HepG2 (cell line): ENCODE data around the gene CNP. TPM values are rescaled to one million over a fixed set of nuclear protein-coding genes. Genes with fewer than 3 reads are reported as not detected.

ENCODE experiments used
- FOXP1 ChIP-seq, 2 experiments: fragments of 450-650 bp in 1 of 2; IDR thresholded peaks; 2 replicates each; pipeline ENCODE4 v1.6.1; 2017 to 2018; ENCODE audit warnings: antibody characterized with exemption in 1 of 2
- MIER3 ChIP-seq: IDR thresholded peaks from 2 replicates; pipeline ENCODE4 v1.6.1; 2016; ENCODE audit warnings: missing compliant biosample characterization, borderline replicate concordance
- MTF1 ChIP-seq: sonication (generic); formaldehyde crosslinking; IDR thresholded peaks from 2 replicates; pipeline ENCODE4 v1.5.0; 2020; ENCODE audit warnings: missing genetic modification reagents
- NFAT5 ChIP-seq: sonication (generic); formaldehyde crosslinking; IDR thresholded peaks from 2 replicates; pipeline ENCODE4 v1.4.0; 2020; ENCODE audit warnings: missing genetic modification reagents
- NRL ChIP-seq: sonication (generic); formaldehyde crosslinking; IDR thresholded peaks from 2 replicates; pipeline ENCODE4 v1.5.0; 2020; ENCODE audit warnings: missing genetic modification reagents, mild to moderate bottlenecking, moderate library complexity, borderline replicate concordance
- THAP7 ChIP-seq: sonication (generic); formaldehyde crosslinking; IDR thresholded peaks from 2 replicates; pipeline ENCODE4 v1.8.1; 2023; ENCODE audit warnings: mild to moderate bottlenecking, missing genetic modification reagents
- ZMAT3 ChIP-seq: sonication (generic); formaldehyde crosslinking; conservative IDR thresholded peaks from 2 replicates; pipeline ENCODE4 v1.7.0; 2021; ENCODE audit warnings: missing genetic modification reagents
- ZNF407 ChIP-seq: sonication (generic); formaldehyde crosslinking; IDR thresholded peaks from one replicate; pipeline ENCODE4 v1.5.1; 2020; ENCODE audit warnings: mild to moderate bottlenecking, missing genetic modification reagents; ENCODE audit errors: not compliant biosample characterization
- ZNF563 ChIP-seq: sonication (generic); formaldehyde crosslinking; IDR thresholded peaks from 2 replicates; pipeline ENCODE4 v1.8.0; 2022; ENCODE audit warnings: mild to moderate bottlenecking, moderate library complexity, missing genetic modification reagents
- ZNF7 ChIP-seq: IDR thresholded peaks from 2 replicates; pipeline ENCODE4 v1.6.1; 2016; ENCODE audit warnings: missing biosample characterization, missing genetic modification reagents
- polyA plus RNA-seq, 8 experiments: library from polyadenylated mRNA; depleted of rRNA in 3 of 8; stranded (reverse) in 7 of 8; unstranded in 1 of 8; fragments of >200 nt; fragmentation: Illumina TruSeq in 4 of 8; extraction: Trizol in 4 of 8; gene quantifications; 2 replicates each; pipeline versions ENCODE4 v1.2.1 to v1.2.3, GENCODE V29; 2011 to 2016; ENCODE audit warnings: low read depth in 4 of 8, missing spikeins in 1 of 8, mixed read lengths in 1 of 8; ENCODE audit not compliant: insufficient read depth in 1 of 8
- total RNA-seq, 5 experiments: library from RNA; depleted of rRNA; stranded (reverse); fragments of >200 nt; fragmentation: Illumina TruSeq; extraction: Trizol; gene quantifications; 2 replicates each; pipeline ENCODE4 v1.2.3, GENCODE V29; 2016; ENCODE audit warnings: low read depth in 1 of 5

CNP gene
- total and polyA plus RNA-seq, 2 of the 13 experiments (the other 11 are each of a cell fraction or from before 2014, with no cell fraction given), result 97.2 to 161 TPM

DNA sequence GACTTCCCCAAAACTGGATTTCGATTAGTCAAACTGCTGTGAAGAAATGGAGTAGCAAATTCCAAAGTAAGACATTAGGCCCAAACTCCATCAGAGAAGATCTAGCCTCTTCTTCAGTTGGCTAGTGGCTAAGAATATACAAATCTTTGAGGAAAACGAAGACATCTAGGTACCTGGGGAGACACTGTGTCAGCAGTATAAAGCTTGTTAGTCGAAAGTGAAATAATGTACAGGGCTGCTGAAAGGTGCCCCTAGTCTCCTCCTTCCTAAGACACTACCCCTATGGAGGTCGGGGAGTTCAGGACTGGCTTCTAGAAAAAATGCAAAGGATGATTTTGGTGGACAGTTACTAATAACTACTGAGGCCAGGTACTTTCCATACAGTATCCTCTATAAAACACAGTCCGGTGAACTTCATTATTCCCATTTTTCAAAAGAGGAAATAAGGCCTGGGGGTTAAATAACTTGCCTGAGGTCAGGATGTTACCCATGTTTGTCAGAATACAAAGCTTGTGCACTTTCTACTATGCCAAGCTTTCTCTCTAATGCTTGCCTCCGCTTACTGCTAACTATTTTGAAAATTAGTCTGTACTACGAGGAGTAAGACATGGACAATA lies 35.7 kb downstream of the CNP start (continued):
- TF ChIP-seq NFAT5 (CRISPR knock-in tag) (no peak), THAP7 (CRISPR knock-in tag) (no peak), ZNF7 (CRISPR knock-in tag) (no peak), ZNF563 (CRISPR knock-in tag) (no peak), MTF1 (no peak), ZNF407 (CRISPR knock-in tag) (no peak), FOXP1 (IDR thresholded peaks at IDR 0.05) (no peak), FOXP1 (CRISPR knock-in tag; IDR thresholded peaks at IDR 0.05) (no peak), MIER3 (no peak), NRL (no peak), ZMAT3 (CRISPR knock-in tag) (no peak)
